ENCODE measurements around the gene AUTS2. TPM values are rescaled to one million over a fixed set of nuclear protein-coding genes. Genes with fewer than 3 reads are reported as not detected.

AUTS2 gene
- total RNA-seq, 1 donor from 2014 or later, result 56.0 TPM

GRCh38 chr7:69690329-69690728, 92.1 kb downstream of the AUTS2 start:
- Histone ChIP-seq H3K27me3 (no peaks in the 10 kb centered on the region), H3K27ac (no peak overlapping the region), H3K4me3 (no peak overlapping the region), H3K9me3 (no peaks in the 10 kb centered on the region), H3K36me3 (no peaks in the 10 kb centered on the region), H3K4me1 (peaks cover 5% of the 10 kb centered on the region)
- TF ChIP-seq CTCF (IDR thresholded peaks at IDR 0.05), result no peak
- no peak for ATAC-seq
- intact Hi-C loops (cut with DNase I), result no loop called here
- DNase-seq, result no peak

- Histone ChIP-seq H3K27ac (no peak overlapping the region), H3K4me3 (no peak overlapping the region), H3K4me1 (peaks cover 5% of the 10 kb centered on the region), H3K27me3 (no peaks in the 10 kb centered on the region), H3K36me3 (no peaks in the 10 kb centered on the region), H3K9me3 (no peaks in the 10 kb centered on the region)
- ATAC-seq, result no peak
- intact Hi-C loops (cut with DNase I), result no loop called here
- no peak for TF ChIP-seq CTCF (IDR thresholded peaks at IDR 0.05)
- no peak for DNase-seq
Measured at GRCh38 chr7:69691327-69691726, 93.1 kb downstream of the AUTS2 start.

GRCh38 chr7:69691734-69692133, 93.5 kb downstream of the AUTS2 start:
- intact Hi-C loops (cut with DNase I), result no loop called here
- H3K4me1 ChIP-seq, result peaks cover 5% of the 10 kb centered on the region
- no peaks in the 10 kb centered on the region for H3K36me3 ChIP-seq
- no peak for TF ChIP-seq CTCF (IDR thresholded peaks at IDR 0.05)
- DNase-seq, result no peak
- H3K9me3 ChIP-seq, result no peaks in the 10 kb centered on the region
- no peak overlapping the region for H3K27ac ChIP-seq
- no peak for ATAC-seq
- no peak overlapping the region for H3K4me3 ChIP-seq
- no peaks in the 10 kb centered on the region for H3K27me3 ChIP-seq

- no peak for DNase-seq
- Histone ChIP-seq H3K9me3 (no peaks in the 10 kb centered on the region), H3K27ac (no peak overlapping the region), H3K36me3 (no peaks in the 10 kb centered on the region), H3K27me3 (no peaks in the 10 kb centered on the region), H3K4me1 (peaks cover 5% of the 10 kb centered on the region), H3K4me3 (no peak overlapping the region)
- intact Hi-C loops (cut with DNase I), result no loop called here
- no peak for TF ChIP-seq CTCF (IDR thresholded peaks at IDR 0.05)
- ATAC-seq, result no peak
Measured at GRCh38 chr7:69692611-69693010, 94.3 kb downstream of the AUTS2 start.

GRCh38 chr7:69693042-69693441, 94.8 kb downstream of the AUTS2 start:
- no peaks in the 10 kb centered on the region for H3K9me3 ChIP-seq
- no peaks in the 10 kb centered on the region for H3K27me3 ChIP-seq
- no peak for DNase-seq
- no peak overlapping the region for H3K27ac ChIP-seq
- no peak for TF ChIP-seq CTCF (IDR thresholded peaks at IDR 0.05)
- no peak for ATAC-seq
- H3K36me3 ChIP-seq, result no peaks in the 10 kb centered on the region
- H3K4me1 ChIP-seq, result peaks cover 5% of the 10 kb centered on the region
- H3K4me3 ChIP-seq, result no peak overlapping the region
- intact Hi-C loops (cut with DNase I), result no loop called here

- H3K4me3 ChIP-seq, result no peak overlapping the region
- H3K9me3 ChIP-seq, result no peaks in the 10 kb centered on the region
- no peak for TF ChIP-seq CTCF (IDR thresholded peaks at IDR 0.05)
- no peaks in the 10 kb centered on the region for H3K36me3 ChIP-seq
- peaks cover 5% of the 10 kb centered on the region for H3K4me1 ChIP-seq
- intact Hi-C loops (cut with DNase I), result no loop called here
- DNase-seq, result no peak
- ATAC-seq, result no peak
- no peaks in the 10 kb centered on the region for H3K27me3 ChIP-seq
- no peak overlapping the region for H3K27ac ChIP-seq
Measured at GRCh38 chr7:69696054-69696591, 97.8 kb downstream of the AUTS2 start.
